Sigmoid colon (tissue), 4 donors: ENCODE data around the gene WDFY1.

Experiments
- EP300 ChIP-seq, 4 donors: sonication (generic); formaldehyde crosslinking; IDR thresholded peaks; one replicate each; pipeline ENCODE4 v1.6.1; 2017; ENCODE audit warnings: antibody characterized with exemption in 4 of 4
- POLR2A ChIP-seq, 2 donors: fragments of 450-650 bp; IDR thresholded peaks; one replicate each; pipeline ENCODE4 v1.6.1; 2016; ENCODE audit warnings: antibody characterized with exemption in 2 of 2, mild to moderate bottlenecking in 2 of 2, moderate library complexity in 2 of 2
- TF ChIP-seq, protein P1 (sequence below), 4 experiments: fragments of 450-650 bp in 3 of 4; fragments of 200-600 bp in 1 of 4; IDR thresholded peaks; one replicate each; pipeline ENCODE4 v1.5.1; 2016 to 2019; ENCODE audit warnings: antibody characterized with exemption in 4 of 4, mild to moderate bottlenecking in 3 of 4, moderate library complexity in 2 of 4

DNA sequence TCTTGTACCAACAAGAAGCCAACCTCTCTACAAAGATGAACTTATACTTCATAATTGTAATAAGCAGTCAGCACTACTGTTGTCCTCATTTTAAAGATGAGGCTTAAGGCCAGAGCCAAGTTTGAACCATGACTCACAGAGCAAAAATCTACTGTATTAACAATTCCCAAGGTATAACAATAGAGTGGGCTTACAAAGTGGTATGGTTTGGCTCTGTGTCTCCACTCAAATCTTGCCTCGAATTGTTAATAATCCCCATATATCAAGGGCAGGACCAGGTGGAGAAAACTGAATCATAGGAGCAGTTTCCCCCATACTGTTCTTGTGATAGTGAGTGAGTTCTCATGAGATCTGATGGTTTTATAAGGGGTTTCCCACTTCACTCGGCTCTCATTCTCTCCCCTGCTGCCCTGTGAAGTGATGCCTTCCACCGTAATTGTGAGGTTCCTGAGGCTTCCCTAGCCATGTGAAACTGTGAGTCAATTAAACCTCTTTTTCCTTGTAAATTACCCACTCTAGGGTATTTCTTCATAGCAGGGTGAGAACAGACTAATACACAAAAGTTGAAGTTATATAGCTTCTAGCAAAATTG, 31.6 kb upstream of the WDFY1 start:
- TF ChIP-seq, protein P1, sequence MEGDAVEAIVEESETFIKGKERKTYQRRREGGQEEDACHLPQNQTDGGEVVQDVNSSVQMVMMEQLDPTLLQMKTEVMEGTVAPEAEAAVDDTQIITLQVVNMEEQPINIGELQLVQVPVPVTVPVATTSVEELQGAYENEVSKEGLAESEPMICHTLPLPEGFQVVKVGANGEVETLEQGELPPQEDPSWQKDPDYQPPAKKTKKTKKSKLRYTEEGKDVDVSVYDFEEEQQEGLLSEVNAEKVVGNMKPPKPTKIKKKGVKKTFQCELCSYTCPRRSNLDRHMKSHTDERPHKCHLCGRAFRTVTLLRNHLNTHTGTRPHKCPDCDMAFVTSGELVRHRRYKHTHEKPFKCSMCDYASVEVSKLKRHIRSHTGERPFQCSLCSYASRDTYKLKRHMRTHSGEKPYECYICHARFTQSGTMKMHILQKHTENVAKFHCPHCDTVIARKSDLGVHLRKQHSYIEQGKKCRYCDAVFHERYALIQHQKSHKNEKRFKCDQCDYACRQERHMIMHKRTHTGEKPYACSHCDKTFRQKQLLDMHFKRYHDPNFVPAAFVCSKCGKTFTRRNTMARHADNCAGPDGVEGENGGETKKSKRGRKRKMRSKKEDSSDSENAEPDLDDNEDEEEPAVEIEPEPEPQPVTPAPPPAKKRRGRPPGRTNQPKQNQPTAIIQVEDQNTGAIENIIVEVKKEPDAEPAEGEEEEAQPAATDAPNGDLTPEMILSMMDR (IDR thresholded peaks at IDR 0.05): no peak
- no peak for TF ChIP-seq EP300 (IDR thresholded peaks at IDR 0.05)
- no peak for TF ChIP-seq POLR2A (IDR thresholded peaks at IDR 0.05)
